Adrenal gland (tissue), 5 donors: ENCODE results near the gene APOC1.
"Not testable (repeated sequence)": the region's sequence is repeated elsewhere in the genome, so short reads cannot be mapped to it uniquely, and the experiment has no call there.

Experiments used
- POLR2A ChIP-seq, 2 donors: fragments of 450-650 bp; IDR thresholded peaks; one replicate each; pipeline ENCODE4 v1.6.1; 2017; ENCODE audit warnings: antibody characterized with exemption in 2 of 2, mild to moderate bottlenecking in 2 of 2, moderate library complexity in 1 of 2
- TF ChIP-seq, protein P1 (sequence below), 6 experiments: fragments of 450-650 bp in 4 of 6; fragments of 200-600 bp in 2 of 6; sonication (generic) in 1 of 6; IDR thresholded peaks; 1 replicate in 5 of 6; 2 replicates in 1 of 6; pipeline versions ENCODE4 v1.5.1 to v1.8.0; 2016 to 2021; ENCODE audit warnings: antibody characterized with exemption in 6 of 6, mild to moderate bottlenecking in 2 of 6, moderate library complexity in 1 of 6
- donor health status: DM: no; HTN: no; CAD: no.

DNA sequence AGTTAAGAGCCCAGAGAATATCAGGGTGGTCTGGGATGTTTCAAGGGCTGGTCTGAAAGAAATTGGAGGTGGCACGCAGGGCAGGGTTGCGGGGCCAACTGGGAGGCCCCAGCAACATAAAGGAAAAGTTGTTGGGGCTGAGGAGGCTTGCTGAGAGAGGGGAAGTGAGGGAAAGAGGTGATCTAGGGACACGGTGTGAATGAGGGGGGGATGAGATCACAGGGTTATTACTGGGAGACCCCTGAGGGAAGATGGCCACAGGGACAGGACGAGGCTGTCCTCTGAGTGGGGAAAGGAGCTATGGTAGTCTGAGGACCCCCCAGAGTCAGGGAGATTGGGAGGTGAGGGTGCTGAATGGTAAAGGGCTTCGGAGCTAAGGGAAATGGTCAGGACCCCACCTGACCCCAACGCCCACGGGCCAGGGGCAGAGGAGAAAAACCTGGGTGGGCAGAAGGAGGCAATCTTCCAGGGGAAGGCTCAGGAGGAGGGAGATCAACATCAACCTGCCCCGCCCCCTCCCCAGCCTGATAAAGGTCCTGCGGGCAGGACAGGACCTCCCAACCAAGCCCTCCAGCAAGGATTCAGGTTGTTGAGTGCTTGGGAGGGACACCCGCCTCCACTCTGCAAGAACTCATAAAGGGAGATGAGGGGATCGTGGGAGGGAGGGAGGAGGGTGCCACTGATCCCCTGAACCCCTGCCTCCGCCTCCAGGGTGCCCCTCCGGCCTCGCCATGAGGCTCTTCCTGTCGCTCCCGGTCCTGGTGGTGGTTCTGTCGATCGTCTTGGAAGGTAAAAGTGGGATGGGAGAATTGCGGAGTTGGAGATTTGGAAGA, 12.1 kb downstream of the APOC1 start:
- TF ChIP-seq, protein P1, sequence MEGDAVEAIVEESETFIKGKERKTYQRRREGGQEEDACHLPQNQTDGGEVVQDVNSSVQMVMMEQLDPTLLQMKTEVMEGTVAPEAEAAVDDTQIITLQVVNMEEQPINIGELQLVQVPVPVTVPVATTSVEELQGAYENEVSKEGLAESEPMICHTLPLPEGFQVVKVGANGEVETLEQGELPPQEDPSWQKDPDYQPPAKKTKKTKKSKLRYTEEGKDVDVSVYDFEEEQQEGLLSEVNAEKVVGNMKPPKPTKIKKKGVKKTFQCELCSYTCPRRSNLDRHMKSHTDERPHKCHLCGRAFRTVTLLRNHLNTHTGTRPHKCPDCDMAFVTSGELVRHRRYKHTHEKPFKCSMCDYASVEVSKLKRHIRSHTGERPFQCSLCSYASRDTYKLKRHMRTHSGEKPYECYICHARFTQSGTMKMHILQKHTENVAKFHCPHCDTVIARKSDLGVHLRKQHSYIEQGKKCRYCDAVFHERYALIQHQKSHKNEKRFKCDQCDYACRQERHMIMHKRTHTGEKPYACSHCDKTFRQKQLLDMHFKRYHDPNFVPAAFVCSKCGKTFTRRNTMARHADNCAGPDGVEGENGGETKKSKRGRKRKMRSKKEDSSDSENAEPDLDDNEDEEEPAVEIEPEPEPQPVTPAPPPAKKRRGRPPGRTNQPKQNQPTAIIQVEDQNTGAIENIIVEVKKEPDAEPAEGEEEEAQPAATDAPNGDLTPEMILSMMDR (IDR thresholded peaks at IDR 0.05) = not testable (repeated sequence)
- not testable (repeated sequence) for TF ChIP-seq POLR2A (IDR thresholded peaks at IDR 0.05)
